Left lung (tissue), 14 donors: ENCODE data around the gene GCNT4. TPM values are rescaled to one million over a fixed set of nuclear protein-coding genes. Genes with fewer than 3 reads are reported as not detected.
"Not testable (repeated sequence)": the region's sequence is repeated elsewhere in the genome, so short reads cannot be mapped to it uniquely, and the experiment has no call there.

Experiments used
- ATAC-seq: fragments of 200-7000 bp; cut with Tn5 transposase; one replicate; pipeline ENCODE4 v1.9.1; 2020; ENCODE audit warnings: moderate library complexity
- DNase-seq, 4 donors: peaks; one replicate each; pipeline ENCODE4 v3.0.0-alpha.2; 2013 to 2020
- H3K27ac ChIP-seq, 2 donors: fragments of 200-600 bp; sonication (generic) in 1 of 2; one replicate each; pipeline versions ENCODE4 v1.5.0 to v1.8.0; 2020 to 2021
- H3K27me3 ChIP-seq, 2 donors: fragments of 200-600 bp; sonication (generic) in 1 of 2; one replicate each; pipeline versions ENCODE4 v1.5.0 to v1.8.0; 2020 to 2021
- H3K36me3 ChIP-seq, 2 donors: fragments of 200-600 bp; sonication (generic) in 1 of 2; one replicate each; pipeline versions ENCODE4 v1.5.0 to v1.8.0; 2020 to 2021
- H3K4me1 ChIP-seq, 2 donors: fragments of 200-600 bp; one replicate each; pipeline ENCODE4 v1.8.0; 2021
- H3K4me3 ChIP-seq, 2 donors: fragments of 200-600 bp; sonication (generic) in 1 of 2; one replicate each; pipeline versions ENCODE4 v1.5.0 to v1.8.0; 2020 to 2021; ENCODE audit warnings: mild to moderate bottlenecking in 1 of 2
- H3K9me3 ChIP-seq, 2 donors: fragments of 200-600 bp; sonication (generic) in 1 of 2; one replicate each; pipeline versions ENCODE4 v1.5.0 to v1.8.0; 2020 to 2021
- intact Hi-C, 2 donors: fragments of 100-400 bp; cut with DNase I; formaldehyde crosslinking; loops; one replicate each; pipeline versions ENCODE4 v1.11.2 to v1.14.2; 2022
- long read RNA-seq, 12 donors: library from polyadenylated mRNA in 2 of 12; unstranded in 2 of 12; transcript quantifications; one replicate each; pipeline ENCODE4 v2.0.0 and lab custom pipeline, GENCODE V29; 2019 to 2026
- polyA plus RNA-seq, 6 donors: library from polyadenylated mRNA; unstranded; fragments of 120-200 nt; gene quantifications; one replicate each; pipeline ENCODE4 v1.2.1, GENCODE V29; 2013; ENCODE audit not compliant: insufficient read length in 6 of 6
- total RNA-seq, 2 donors: library from RNA; stranded (reverse); fragmentation: NEBNext Ultra II Directional; extraction: Animal tissue kit (Norgen Biotek cat#: 25700); gene quantifications; one replicate each; pipeline ENCODE4 v1.2.1, GENCODE V29; 2021
- TF ChIP-seq, protein P1 (sequence below), 2 donors: fragments of 200-600 bp; sonication (generic) in 1 of 2; IDR thresholded peaks; one replicate each; pipeline versions ENCODE4 v1.5.0 to v1.8.0; 2021; ENCODE audit warnings: antibody characterized with exemption in 2 of 2
- donor health status: DM: no; HTN: yes; CAD: no.
- donor health status: DM: no; HTN: no; CAD: no.

Gene GCNT4, protein sequence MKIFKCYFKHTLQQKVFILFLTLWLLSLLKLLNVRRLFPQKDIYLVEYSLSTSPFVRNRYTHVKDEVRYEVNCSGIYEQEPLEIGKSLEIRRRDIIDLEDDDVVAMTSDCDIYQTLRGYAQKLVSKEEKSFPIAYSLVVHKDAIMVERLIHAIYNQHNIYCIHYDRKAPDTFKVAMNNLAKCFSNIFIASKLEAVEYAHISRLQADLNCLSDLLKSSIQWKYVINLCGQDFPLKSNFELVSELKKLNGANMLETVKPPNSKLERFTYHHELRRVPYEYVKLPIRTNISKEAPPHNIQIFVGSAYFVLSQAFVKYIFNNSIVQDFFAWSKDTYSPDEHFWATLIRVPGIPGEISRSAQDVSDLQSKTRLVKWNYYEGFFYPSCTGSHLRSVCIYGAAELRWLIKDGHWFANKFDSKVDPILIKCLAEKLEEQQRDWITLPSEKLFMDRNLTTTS
- total RNA-seq (1 to 10 TPM; 1.7 to 3.6 TPM), polyA plus RNA-seq (1 to 10 TPM in 4 of 6 donors, under 1 TPM in 2; 0.90 to 1.2 (median 1.0) TPM)
- long read RNA-seq, donor 1, full-length matches to known transcripts, result 2 of 2 reads
- long read RNA-seq, donor 1, partial matches to known transcripts, result 0 of 2 reads
- long read RNA-seq, donor 1, other reads (novel, unspliced or antisense), result 0 of 2 reads
- long read RNA-seq, donor 2, full-length matches to known transcripts, result 7 of 7 reads
- long read RNA-seq, donor 2, partial matches to known transcripts, result 0 of 7 reads
- long read RNA-seq, donor 2, other reads (novel, unspliced or antisense), result 0 of 7 reads
- long read RNA-seq, donor 3, full-length matches to known transcripts, result 1 of 1 reads
- long read RNA-seq, donor 3, partial matches to known transcripts, result 0 of 1 reads
- long read RNA-seq, donor 3, other reads (novel, unspliced or antisense), result 0 of 1 reads
- long read RNA-seq, donor 4, result 0 reads
- long read RNA-seq, donor 5, full-length matches to known transcripts, result 1 of 1 reads
- long read RNA-seq, donor 5, partial matches to known transcripts, result 0 of 1 reads
- long read RNA-seq, donor 5, other reads (novel, unspliced or antisense), result 0 of 1 reads
- long read RNA-seq, donor 6, full-length matches to known transcripts, result 1 of 1 reads
- long read RNA-seq, donor 6, partial matches to known transcripts, result 0 of 1 reads
- long read RNA-seq, donor 6, other reads (novel, unspliced or antisense), result 0 of 1 reads
- long read RNA-seq, donor 7, result 0 reads
- long read RNA-seq, donor 8, full-length matches to known transcripts, result 3 of 3 reads
- long read RNA-seq, donor 8, partial matches to known transcripts, result 0 of 3 reads
- long read RNA-seq, donor 8, other reads (novel, unspliced or antisense), result 0 of 3 reads
- long read RNA-seq, donor 9, result 0 reads
- long read RNA-seq, donor 10, result 0 reads
- long read RNA-seq, donor 11, full-length matches to known transcripts, result 4 of 4 reads
- long read RNA-seq, donor 11, partial matches to known transcripts, result 0 of 4 reads
- long read RNA-seq, donor 11, other reads (novel, unspliced or antisense), result 0 of 4 reads
- long read RNA-seq, donor 12, full-length matches to known transcripts, result 2 of 2 reads
- long read RNA-seq, donor 12, partial matches to known transcripts, result 0 of 2 reads
- long read RNA-seq, donor 12, other reads (novel, unspliced or antisense), result 0 of 2 reads

DNA sequence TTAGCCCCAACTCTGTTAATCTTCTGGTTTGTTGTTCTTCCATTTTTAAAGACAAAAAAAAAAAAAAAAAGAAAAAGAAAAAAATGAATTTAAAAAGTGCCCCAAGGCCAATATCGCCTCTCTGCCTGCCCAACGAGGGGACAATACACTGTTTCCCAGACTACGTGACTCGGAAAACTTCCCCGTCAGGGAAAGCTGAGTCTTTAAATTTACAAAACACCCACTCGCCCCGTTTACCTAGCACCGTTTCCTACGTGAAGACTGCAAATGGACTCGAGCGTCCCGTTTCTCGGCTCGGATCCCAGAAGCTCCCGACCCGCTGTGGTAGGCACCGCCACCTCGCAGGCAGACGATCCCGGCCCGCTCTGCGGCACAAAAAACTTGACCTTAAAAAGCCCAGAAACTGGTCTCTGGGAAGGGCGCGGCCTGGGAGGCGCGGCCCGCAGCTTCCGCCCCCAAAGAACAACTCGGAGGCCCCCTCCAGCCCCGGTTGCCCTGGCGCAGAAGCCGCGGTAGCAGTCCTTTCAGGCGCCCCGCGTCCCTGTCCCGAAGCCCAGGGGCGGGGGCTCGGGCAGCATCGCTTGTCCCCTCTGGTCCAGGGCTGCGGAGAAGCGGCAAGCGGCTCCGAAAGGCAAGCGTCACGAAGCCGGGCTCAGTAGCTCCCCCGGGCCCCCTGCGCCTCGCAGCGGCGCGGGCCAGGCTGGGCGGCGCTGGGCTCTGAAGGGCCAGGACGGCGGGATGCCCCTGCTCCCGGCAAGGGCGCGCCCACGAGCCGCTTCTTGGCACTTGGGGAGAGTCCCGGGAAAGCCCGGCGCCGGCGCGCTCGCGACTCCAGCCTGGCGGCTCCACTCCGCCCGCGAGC, at the start of gene GCNT4:
GCNT4 (minus strand) TSS at position 367 of the 862 bp plus-strand sequence. CDS start 22,521 bp downstream, outside the sequence.
- DNase-seq, result peak; percentile 40 to 87 (median 58)
- peak within 1 kb of the TSS; percentile 75 to 94 for H3K27ac ChIP-seq
- ATAC-seq, result peak; percentile 57
- H3K9me3 ChIP-seq, result no peaks in the 10 kb centered on the region
- intact Hi-C loops, result no loop called here
- TF ChIP-seq, protein P1, sequence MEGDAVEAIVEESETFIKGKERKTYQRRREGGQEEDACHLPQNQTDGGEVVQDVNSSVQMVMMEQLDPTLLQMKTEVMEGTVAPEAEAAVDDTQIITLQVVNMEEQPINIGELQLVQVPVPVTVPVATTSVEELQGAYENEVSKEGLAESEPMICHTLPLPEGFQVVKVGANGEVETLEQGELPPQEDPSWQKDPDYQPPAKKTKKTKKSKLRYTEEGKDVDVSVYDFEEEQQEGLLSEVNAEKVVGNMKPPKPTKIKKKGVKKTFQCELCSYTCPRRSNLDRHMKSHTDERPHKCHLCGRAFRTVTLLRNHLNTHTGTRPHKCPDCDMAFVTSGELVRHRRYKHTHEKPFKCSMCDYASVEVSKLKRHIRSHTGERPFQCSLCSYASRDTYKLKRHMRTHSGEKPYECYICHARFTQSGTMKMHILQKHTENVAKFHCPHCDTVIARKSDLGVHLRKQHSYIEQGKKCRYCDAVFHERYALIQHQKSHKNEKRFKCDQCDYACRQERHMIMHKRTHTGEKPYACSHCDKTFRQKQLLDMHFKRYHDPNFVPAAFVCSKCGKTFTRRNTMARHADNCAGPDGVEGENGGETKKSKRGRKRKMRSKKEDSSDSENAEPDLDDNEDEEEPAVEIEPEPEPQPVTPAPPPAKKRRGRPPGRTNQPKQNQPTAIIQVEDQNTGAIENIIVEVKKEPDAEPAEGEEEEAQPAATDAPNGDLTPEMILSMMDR (IDR thresholded peaks at IDR 0.05), result no peak
- peaks cover 9 to 24% of the 10 kb centered on the region in 2 donors for H3K4me1 ChIP-seq
- peaks cover 4 to 62% of the 10 kb centered on the region in 2 donors for H3K27me3 ChIP-seq
- no peaks in the 10 kb centered on the region for H3K36me3 ChIP-seq
- H3K4me3 ChIP-seq, result peak within 1 kb of the TSS; percentile 77 to 92

DNA sequence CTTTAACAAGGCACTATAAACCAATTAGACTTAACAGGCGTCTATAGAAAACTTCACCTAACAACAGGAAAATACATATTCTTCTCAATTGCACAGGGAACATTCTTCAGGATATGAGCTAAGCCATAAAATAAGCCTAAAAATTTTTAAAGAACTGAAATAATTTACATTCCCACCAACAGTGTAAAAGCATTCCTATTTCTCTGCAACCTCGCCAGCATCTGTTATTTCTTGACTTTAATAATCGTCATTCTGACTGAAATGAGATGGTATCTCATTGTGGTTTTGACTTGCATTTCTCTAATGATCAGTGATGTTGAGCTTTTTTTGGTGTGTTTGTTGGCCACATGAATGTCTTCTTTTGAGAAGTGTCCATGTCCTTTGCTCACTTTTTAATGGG, 43.6 kb upstream of the GCNT4 start:
- ATAC-seq, intact Hi-C loops, H3K4me1 ChIP-seq, H3K36me3 ChIP-seq, DNase-seq, H3K4me3 ChIP-seq, H3K9me3 ChIP-seq, H3K27me3 ChIP-seq, H3K27ac ChIP-seq: not testable (repeated sequence)

DNA sequence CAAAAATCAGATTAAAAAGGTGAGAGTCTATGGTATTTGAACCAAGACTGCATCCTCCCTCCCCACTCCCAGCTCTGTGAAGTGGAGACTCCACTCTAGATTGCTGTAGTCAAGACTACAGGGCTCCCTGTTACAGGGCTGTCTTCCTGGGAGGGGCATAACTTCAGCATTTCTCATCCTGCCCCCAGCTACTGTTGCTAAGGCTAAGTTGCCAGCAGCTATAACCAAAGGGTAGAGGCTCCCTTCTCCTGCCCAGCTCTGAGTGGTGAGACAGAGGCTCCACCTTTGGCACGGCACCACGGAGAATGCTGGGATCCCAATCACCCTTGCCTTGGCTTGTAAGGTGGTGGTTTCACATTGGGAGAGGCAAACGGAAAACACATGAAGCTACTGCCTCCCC, 39.2 kb upstream of the GCNT4 start:
- TF ChIP-seq, protein P1 (IDR thresholded peaks at IDR 0.05), result no peak
- no peaks in the 10 kb centered on the region for H3K9me3 ChIP-seq
- ATAC-seq (no peak), DNase-seq (no peak)
- H3K27ac ChIP-seq, result no peak overlapping the region
- intact Hi-C loops, result no loop called here
- no peaks in the 10 kb centered on the region for H3K4me1 ChIP-seq
- no peak overlapping the region for H3K4me3 ChIP-seq
- no peaks in the 10 kb centered on the region for H3K36me3 ChIP-seq
- no peaks in the 10 kb centered on the region for H3K27me3 ChIP-seq

DNA sequence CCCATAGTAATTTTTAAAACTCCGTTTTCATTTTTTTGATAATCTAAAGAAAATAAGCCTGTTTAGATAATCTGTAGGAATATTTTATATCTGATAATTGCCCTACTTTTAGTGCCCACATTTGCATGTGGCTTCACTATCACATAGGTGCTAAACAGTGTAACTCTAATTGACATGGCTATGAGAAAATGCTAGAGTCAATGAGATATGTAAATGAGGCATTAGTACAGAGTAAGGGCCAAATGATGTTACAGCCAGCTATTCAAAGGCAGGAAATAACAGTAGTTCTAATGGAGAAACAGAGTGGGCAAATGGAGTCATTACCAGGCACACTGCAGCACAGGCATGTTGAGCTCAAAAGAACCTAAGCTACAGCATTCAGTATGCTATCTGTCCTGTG, 37.3 kb upstream of the GCNT4 start:
- Histone ChIP-seq H3K27ac (no peak overlapping the region), H3K36me3 (no peaks in the 10 kb centered on the region), H3K9me3 (no peaks in the 10 kb centered on the region), H3K4me3 (no peak overlapping the region), H3K4me1 (no peaks in the 10 kb centered on the region), H3K27me3 (no peaks in the 10 kb centered on the region)
- DNase-seq (no peak), ATAC-seq (no peak)
- intact Hi-C loops, result no loop called here
- TF ChIP-seq, protein P1 (IDR thresholded peaks at IDR 0.05), result no peak
